ENCODE data around the gene IL11. TPM values are rescaled to one million over a fixed set of nuclear protein-coding genes. Genes with fewer than 3 reads are reported as not detected.

Gene IL11
- total RNA-seq, 1 donor from 2014 or later: 2.2 TPM

DNA sequence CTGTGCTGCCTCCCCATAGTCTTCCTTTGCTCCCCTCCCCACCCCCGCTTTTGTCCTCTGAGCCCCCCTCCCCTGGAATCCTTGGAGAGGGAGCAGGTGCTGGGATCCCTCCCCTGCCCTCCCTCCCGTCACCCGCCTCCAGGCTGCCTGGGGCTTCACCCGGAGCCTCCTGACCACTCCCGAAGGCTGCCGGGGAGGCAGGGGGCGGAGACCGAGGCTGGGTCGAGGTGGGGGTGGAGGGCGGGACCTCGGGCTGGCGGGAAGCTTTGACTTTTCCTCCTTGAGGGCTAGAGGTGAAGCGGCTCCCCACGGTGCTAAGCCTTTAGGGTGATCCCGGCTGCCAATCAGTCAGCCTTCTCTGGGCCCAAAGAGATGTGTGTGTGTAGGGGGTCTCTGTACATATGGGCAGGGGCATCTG is 29.1 kb downstream of the IL11 start:
- peaks cover 7% of the 10 kb centered on the region for H3K36me3 Mint-ChIP-seq (ENCODE audit: insufficient read depth)
- H3K27me3 Mint-ChIP-seq: peaks cover 3% of the 10 kb centered on the region
- peak overlapping the region; percentile 96 for H3K4me3 Mint-ChIP-seq (ENCODE audit: low read depth)
- TF ChIP-seq CTCF (IDR thresholded peaks at IDR 0.05; ENCODE audit: unreplicated experiment): no peak
- H3K4me1 Mint-ChIP-seq (ENCODE audit: low read depth): peaks cover 12% of the 10 kb centered on the region
- H3K9me3 Mint-ChIP-seq (ENCODE audit: low read depth): no peaks in the 10 kb centered on the region
- DNase-seq (ENCODE audit: low spot score, unreplicated experiment): peak; percentile 72
- H3K27ac Mint-ChIP-seq: peak overlapping the region; percentile 96

DNA sequence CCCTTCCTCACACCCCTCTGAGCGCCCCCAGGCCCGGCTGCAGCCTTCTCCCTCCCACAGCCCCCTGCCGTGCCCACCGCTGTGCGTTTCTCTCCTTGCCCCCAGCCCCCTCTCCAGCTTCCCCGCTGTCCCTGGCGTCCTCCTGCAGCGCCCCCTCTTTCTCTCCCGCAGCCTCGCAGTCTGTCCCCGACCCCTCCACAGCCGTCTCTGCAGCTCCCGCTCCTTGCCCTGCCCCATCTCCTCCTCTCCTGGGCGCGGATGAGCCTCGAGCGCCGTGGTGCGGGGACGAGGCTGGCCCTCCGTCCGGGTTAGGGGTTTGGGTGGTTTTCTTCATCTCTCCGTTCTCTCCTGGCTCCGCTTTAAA is 29.5 kb downstream of the IL11 start:
- H3K36me3 Mint-ChIP-seq (ENCODE audit: insufficient read depth): peaks cover 7% of the 10 kb centered on the region
- peak; percentile 35 for DNase-seq (ENCODE audit: low spot score, unreplicated experiment)
- peak; percentile 17 for TF ChIP-seq CTCF (IDR thresholded peaks at IDR 0.05; ENCODE audit: unreplicated experiment)
- no peaks in the 10 kb centered on the region for H3K9me3 Mint-ChIP-seq (ENCODE audit: low read depth)
- H3K27me3 Mint-ChIP-seq: peaks cover 3% of the 10 kb centered on the region
- peak overlapping the region; percentile 96 for H3K4me3 Mint-ChIP-seq (ENCODE audit: low read depth)
- peak overlapping the region; percentile 96 for H3K27ac Mint-ChIP-seq
- H3K4me1 Mint-ChIP-seq (ENCODE audit: low read depth): peaks cover 12% of the 10 kb centered on the region

DNA sequence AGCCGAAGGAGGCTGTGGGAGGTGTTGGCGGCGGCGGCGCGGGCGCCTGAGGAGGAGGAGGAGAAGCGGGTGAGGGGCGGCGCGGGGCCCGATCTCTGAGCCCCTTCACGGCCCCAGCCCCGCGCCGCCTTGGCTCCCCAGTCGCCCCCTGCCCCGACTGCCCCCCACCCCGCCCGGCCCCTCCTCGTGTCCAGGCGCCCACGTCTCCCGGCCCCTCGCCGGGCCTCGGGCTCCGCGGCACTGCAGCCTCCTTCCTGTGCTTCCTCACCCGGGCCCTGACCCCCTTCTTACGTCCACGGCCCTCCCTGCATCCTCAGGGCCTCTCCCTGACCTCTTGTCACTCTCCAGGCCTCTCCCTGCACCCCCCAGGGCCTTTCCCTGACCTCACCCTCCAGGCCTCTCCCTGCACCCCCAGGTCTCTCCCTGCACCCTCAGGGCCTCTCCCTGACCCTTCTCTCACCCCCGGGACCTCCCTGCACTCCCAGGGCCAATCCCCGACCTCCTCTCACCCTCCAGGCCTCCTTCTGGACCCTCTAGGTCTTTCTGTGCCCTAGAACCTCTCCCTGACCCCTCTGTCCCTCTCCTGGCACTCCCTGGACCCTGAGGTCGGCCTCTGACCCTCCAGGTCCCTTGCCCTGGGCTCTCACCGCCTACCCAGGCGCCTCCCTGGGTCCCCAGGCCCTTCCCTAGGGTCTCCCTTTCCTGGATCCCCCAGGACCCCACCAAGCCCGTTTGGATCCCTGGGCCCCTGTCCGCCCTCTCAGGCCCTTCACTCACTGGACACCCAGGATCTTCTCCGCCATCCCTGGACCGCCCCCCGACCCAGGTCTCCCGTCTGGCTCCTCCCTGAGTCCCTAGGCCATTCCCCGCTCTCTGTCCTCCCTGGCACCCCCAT is 30.1 kb downstream of the IL11 start:
- Mint-ChIP-seq H3K36me3 (ENCODE audit: insufficient read depth) (peaks cover 4% of the 10 kb centered on the region), H3K4me3 (ENCODE audit: low read depth) (peak overlapping the region; percentile 96), H3K27ac (peak overlapping the region; percentile 100), H3K9me3 (ENCODE audit: low read depth) (no peaks in the 10 kb centered on the region), H3K27me3 (peaks cover 3% of the 10 kb centered on the region), H3K4me1 (ENCODE audit: low read depth) (peaks cover 12% of the 10 kb centered on the region)
- no peak for TF ChIP-seq CTCF (IDR thresholded peaks at IDR 0.05; ENCODE audit: unreplicated experiment)
- peak; percentile 29 for DNase-seq (ENCODE audit: low spot score, unreplicated experiment)

- DNase-seq (ENCODE audit: low spot score, unreplicated experiment): peak; percentile 100
- H3K9me3 Mint-ChIP-seq (ENCODE audit: low read depth): no peaks in the 10 kb centered on the region
- H3K36me3 Mint-ChIP-seq (ENCODE audit: insufficient read depth): peaks cover 2% of the 10 kb centered on the region
- peak within 1 kb of the TSS; percentile 100 for H3K27ac Mint-ChIP-seq
- no peak for TF ChIP-seq CTCF (IDR thresholded peaks at IDR 0.05; ENCODE audit: unreplicated experiment)
- peaks cover 3% of the 10 kb centered on the region for H3K27me3 Mint-ChIP-seq
- peak within 1 kb of the TSS; percentile 96 for H3K4me3 Mint-ChIP-seq (ENCODE audit: low read depth)
- H3K4me1 Mint-ChIP-seq (ENCODE audit: low read depth): peaks cover 12% of the 10 kb centered on the region
Observed at GRCh38 chr19:55339105-55339888, 31.0 kb downstream of the IL11 start, which contains the start of gene KMT5C. Gene KMT5C, plus strand, starts transcription at chr19:55339876. Its CDS starts 2,061 bp downstream, at chr19:55341937.

GRCh38 chr19:55336101-55336500 is 34.2 kb downstream of the IL11 start:
- H3K27me3 Mint-ChIP-seq: peaks cover 7% of the 10 kb centered on the region
- TF ChIP-seq CTCF (IDR thresholded peaks at IDR 0.05; ENCODE audit: unreplicated experiment): no peak
- peaks cover 6% of the 10 kb centered on the region for H3K4me1 Mint-ChIP-seq (ENCODE audit: low read depth)
- DNase-seq (ENCODE audit: low spot score, unreplicated experiment): no peak
- H3K4me3 Mint-ChIP-seq (ENCODE audit: low read depth): no peak overlapping the region
- no peaks in the 10 kb centered on the region for H3K36me3 Mint-ChIP-seq (ENCODE audit: insufficient read depth)
- H3K9me3 Mint-ChIP-seq (ENCODE audit: low read depth): no peaks in the 10 kb centered on the region
- H3K27ac Mint-ChIP-seq: no peak overlapping the region

Data from progenitor cell of endocrine pancreas (in vitro differentiated cells).